ENCODE results near the gene ELK3.
A peak's percentile ranks its signal among the peaks of the same experiment; 100 is the strongest.

ELK3 gene

GRCh38 chr12:96213869-96214268 lies 19.7 kb downstream of the ELK3 start:
- no peak for DNase-seq

GRCh38 chr12:96215919-96216273 lies 21.7 kb downstream of the ELK3 start:
- no peak for DNase-seq

- no peak for DNase-seq
Observed at GRCh38 chr12:96218989-96219678, 25.0 kb downstream of the ELK3 start.

- DNase-seq: peak; percentile 21
Observed at GRCh38 chr12:96219700-96220206, 25.6 kb downstream of the ELK3 start.

GRCh38 chr12:96220902-96221301 lies 26.7 kb downstream of the ELK3 start:
- DNase-seq: no peak

- DNase-seq: no peak
Observed at GRCh38 chr12:96221391-96221790, 27.2 kb downstream of the ELK3 start.

GRCh38 chr12:96223411-96224218 lies 29.4 kb downstream of the ELK3 start:
- DNase-seq: no peak

GRCh38 chr12:96224219-96224615 lies 30.0 kb downstream of the ELK3 start:
- DNase-seq: no peak

GRCh38 chr12:96225044-96225855 lies 31.1 kb downstream of the ELK3 start:
- DNase-seq: no peak

- no peak for DNase-seq
Observed at GRCh38 chr12:96225994-96226399, 31.8 kb downstream of the ELK3 start.

GRCh38 chr12:96226401-96226800 lies 32.2 kb downstream of the ELK3 start:
- no peak for DNase-seq

- no peak for DNase-seq
Observed at GRCh38 chr12:96226801-96227348, 32.7 kb downstream of the ELK3 start.

GRCh38 chr12:96227365-96228106 lies 33.4 kb downstream of the ELK3 start:
- DNase-seq: no peak

GRCh38 chr12:96228566-96229248 lies 34.5 kb downstream of the ELK3 start:
- DNase-seq: no peak

GRCh38 chr12:96230646-96231045 lies 36.5 kb downstream of the ELK3 start:
- no peak for DNase-seq

GRCh38 chr12:96233168-96233567 lies 39.0 kb downstream of the ELK3 start:
- DNase-seq: no peak

GRCh38 chr12:96233939-96234461 lies 39.8 kb downstream of the ELK3 start:
- no peak for DNase-seq

- no peak for DNase-seq
Observed at GRCh38 chr12:96234591-96235483, 40.7 kb downstream of the ELK3 start.

- DNase-seq: no peak
Observed at GRCh38 chr12:96235484-96235826, 41.3 kb downstream of the ELK3 start.

GRCh38 chr12:96236221-96236822 lies 42.1 kb downstream of the ELK3 start:
- DNase-seq: peak; percentile 53

All from CD4-positive, alpha-beta T cell treated with Interleukin-6 for 4 hours (primary cell).